Measurements from ENCODE around the gene ANO8. TPM values are rescaled to one million over a fixed set of nuclear protein-coding genes. Genes with fewer than 3 reads are reported as not detected.

The ANO8 gene
- total and polyA plus RNA-seq, 2 donors (not counting 1 experiment from before 2014, with no cell fraction given): 1.1 to 5.9 TPM

GRCh38 chr19:17332677-17333581, 1.7 kb downstream of the ANO8 start:
- Histone ChIP-seq H3K79me2 (ENCODE audit: control insufficient read depth, insufficient read depth, low read length) (no peaks in the 10 kb centered on the region), H2AFZ (ENCODE audit: low read length) (no peak overlapping the region), H4K20me1 (ENCODE audit: control insufficient read depth, extremely low read depth, insufficient read depth, low read length) (no peaks in the 10 kb centered on the region), H3K36me3 (ENCODE audit: control insufficient read depth, insufficient read depth, low read length) (no peaks in the 10 kb centered on the region), H3K9me3 (ENCODE audit: control insufficient read depth, insufficient read depth, low read depth, low read length) (no peaks in the 10 kb centered on the region), H3K4me1 (ENCODE audit: control insufficient read depth, extremely low read depth, insufficient read depth, low read length) (no peaks in the 10 kb centered on the region), H3K27me3 (ENCODE audit: control insufficient read depth, insufficient read depth, low read length) (no peaks in the 10 kb centered on the region), H3K4me3 (replicated peaks in 1 of 4; ENCODE audit: control extremely low read depth in 1 of 4, insufficient read depth in 1 of 4, low read depth in 3 of 4, low read length in 4 of 4) (no peak overlapping the region), H3K4me2 (ENCODE audit: extremely low read depth, insufficient read depth, low read length) (no peak overlapping the region), H3K9ac (ENCODE audit: insufficient read depth, low read length) (no peak overlapping the region), H3K27ac (ENCODE audit: insufficient read depth, low read length) (no peak overlapping the region)
- DNase-seq (ENCODE audit: low read depth in 2 of 2): peak; percentile 42 to 52
- TF ChIP-seq EZH2 (IDR thresholded peaks at IDR 0.05; ENCODE audit: low read length, missing control alignments): no peak
- no peak for TF ChIP-seq CTCF (conservative IDR thresholded peaks at IDR 0.05 in 1 of 2, IDR thresholded peaks at IDR 0.05 in 1 of 2; ENCODE audit: low read depth in 1 of 2, low read length in 2 of 2)

- Histone ChIP-seq H3K27ac (ENCODE audit: insufficient read depth, low read length) (no peak overlapping the region), H3K27me3 (ENCODE audit: control insufficient read depth, insufficient read depth, low read length) (no peaks in the 10 kb centered on the region), H3K4me2 (ENCODE audit: extremely low read depth, insufficient read depth, low read length) (no peak overlapping the region), H3K9ac (ENCODE audit: insufficient read depth, low read length) (no peak overlapping the region), H3K9me3 (ENCODE audit: control insufficient read depth, insufficient read depth, low read depth, low read length) (no peaks in the 10 kb centered on the region), H4K20me1 (ENCODE audit: control insufficient read depth, extremely low read depth, insufficient read depth, low read length) (no peaks in the 10 kb centered on the region), H2AFZ (ENCODE audit: low read length) (no peak overlapping the region), H3K36me3 (ENCODE audit: control insufficient read depth, insufficient read depth, low read length) (peaks cover 3% of the 10 kb centered on the region), H3K4me3 (replicated peaks in 1 of 4; ENCODE audit: control extremely low read depth in 1 of 4, insufficient read depth in 1 of 4, low read depth in 3 of 4, low read length in 4 of 4) (no peak overlapping the region), H3K4me1 (ENCODE audit: control insufficient read depth, extremely low read depth, insufficient read depth, low read length) (no peaks in the 10 kb centered on the region), H3K79me2 (ENCODE audit: control insufficient read depth, insufficient read depth, low read length) (no peaks in the 10 kb centered on the region)
- TF ChIP-seq EZH2 (IDR thresholded peaks at IDR 0.05; ENCODE audit: low read length, missing control alignments) (no peak), CTCF (conservative IDR thresholded peaks at IDR 0.05 in 1 of 2, IDR thresholded peaks at IDR 0.05 in 1 of 2; ENCODE audit: low read depth in 1 of 2, low read length in 2 of 2) (no peak)
- DNase-seq (ENCODE audit: low read depth in 2 of 2): no peak
Measured at GRCh38 chr19:17332360-17332676, 2.3 kb downstream of the ANO8 start.

- Histone ChIP-seq H2AFZ (ENCODE audit: low read length) (no peak overlapping the region), H3K79me2 (ENCODE audit: control insufficient read depth, insufficient read depth, low read length) (no peaks in the 10 kb centered on the region), H3K4me2 (ENCODE audit: extremely low read depth, insufficient read depth, low read length) (no peak overlapping the region), H3K4me3 (replicated peaks in 1 of 4; ENCODE audit: control extremely low read depth in 1 of 4, insufficient read depth in 1 of 4, low read depth in 3 of 4, low read length in 4 of 4) (no peak overlapping the region), H3K4me1 (ENCODE audit: control insufficient read depth, extremely low read depth, insufficient read depth, low read length) (no peaks in the 10 kb centered on the region), H3K27me3 (ENCODE audit: control insufficient read depth, insufficient read depth, low read length) (no peaks in the 10 kb centered on the region), H3K36me3 (ENCODE audit: control insufficient read depth, insufficient read depth, low read length) (peaks cover 4% of the 10 kb centered on the region), H3K27ac (ENCODE audit: insufficient read depth, low read length) (no peak overlapping the region), H3K9ac (ENCODE audit: insufficient read depth, low read length) (no peak overlapping the region), H3K9me3 (ENCODE audit: control insufficient read depth, insufficient read depth, low read depth, low read length) (no peaks in the 10 kb centered on the region), H4K20me1 (ENCODE audit: control insufficient read depth, extremely low read depth, insufficient read depth, low read length) (no peaks in the 10 kb centered on the region)
- DNase-seq (ENCODE audit: low read depth in 2 of 2): no peak
- no peak for TF ChIP-seq CTCF (conservative IDR thresholded peaks at IDR 0.05 in 1 of 2, IDR thresholded peaks at IDR 0.05 in 1 of 2; ENCODE audit: low read depth in 1 of 2, low read length in 2 of 2)
- no peak for TF ChIP-seq EZH2 (IDR thresholded peaks at IDR 0.05; ENCODE audit: low read length, missing control alignments)
Measured at GRCh38 chr19:17331045-17331558, 3.6 kb downstream of the ANO8 start.
